Panc1 (cell line): ENCODE data around the gene MPZL1. TPM values are rescaled to one million over a fixed set of nuclear protein-coding genes. Genes with fewer than 3 reads are reported as not detected.

ENCODE experiments used
- ATAC-seq: fragments of 200-7000 bp; cut with Tn5 transposase; 2 replicates; pipeline ENCODE4 v1.9.1; 2020; ENCODE audit warnings: mild to moderate bottlenecking, moderate library complexity
- BruUV-seq: library from RNA; stranded (reverse); fragments of 400-500 nt; replicated peaks from 2 replicates; lab custom pipeline; 2021; lab: Mats Ljungman, UMichigan
- CTCF ChIA-PET: fragments of 300-600 bp; sonication (Branson Sonifier 250); formaldehyde crosslinking; loops from one replicate; lab custom pipeline; 2022; ENCODE audit warnings: antibody characterized with exemption; lab: Charles Lee
- POLR2A ChIA-PET: fragments of 300-600 bp; sonication (Branson Sonifier 250); formaldehyde crosslinking; loops from one replicate; lab custom pipeline; 2022; ENCODE audit warnings: antibody characterized with exemption; lab: Charles Lee
- DNase-seq: peaks from one replicate; pipeline ENCODE4 v3.0.0-alpha.2; 2010; ENCODE audit warnings: low read depth, low spot score
- H3K27ac ChIP-seq: 2 replicates; pipeline ENCODE4 v1.5.1; 2011; ENCODE audit warnings: mild to moderate bottlenecking, low read length, inconsistent platforms
- H3K27me3 ChIP-seq: fragments of 200-500 bp; sonication (Bioruptor generic); 2 replicates; pipeline ENCODE4 v1.6.0; 2014; ENCODE audit warnings: low read length, inconsistent platforms; ENCODE audit not compliant: control insufficient read depth, insufficient read depth
- H3K36me3 ChIP-seq: fragments of 200-500 bp; sonication (Bioruptor generic); 2 replicates; pipeline ENCODE4 v1.5.1; 2014; ENCODE audit warnings: inconsistent platforms, mild to moderate bottlenecking, low read length, moderate library complexity; ENCODE audit not compliant: control insufficient read depth, insufficient read depth
- H3K4me1 ChIP-seq: 2 replicates; pipeline ENCODE4 v1.5.1; 2011; ENCODE audit warnings: inconsistent platforms, mild to moderate bottlenecking, low read length, moderate library complexity; ENCODE audit not compliant: control insufficient read depth, insufficient read depth
- H3K4me3 ChIP-seq, 2 experiments: 2 replicates each; pipeline ENCODE4 v1.5.1; 2011 to 2012; ENCODE audit warnings: low read depth in 2 of 2, low read length in 2 of 2, mild to moderate bottlenecking in 2 of 2, inconsistent platforms in 1 of 2, moderate library complexity in 1 of 2
- H3K9me3 ChIP-seq: fragments of 200-500 bp; sonication (Bioruptor generic); 2 replicates; pipeline ENCODE4 v1.5.1; 2014; ENCODE audit warnings: low read depth, mild to moderate bottlenecking, inconsistent platforms, low read length, moderate library complexity; ENCODE audit not compliant: control insufficient read depth, insufficient read depth
- POLR2AphosphoS5 ChIP-seq: IDR thresholded peaks from 2 replicates; pipeline ENCODE4 v1.6.1; 2012; ENCODE audit warnings: mild to moderate bottlenecking, low read depth, low read length, moderate library complexity
- SIN3A ChIP-seq: IDR thresholded peaks from 2 replicates; pipeline ENCODE4 v1.6.1; 2012; ENCODE audit warnings: low read depth, mild to moderate bottlenecking, low read length, moderate library complexity, borderline replicate concordance; ENCODE audit not compliant: insufficient read depth
- TCF7L2 ChIP-seq: IDR thresholded peaks from 2 replicates; pipeline ENCODE4 v1.6.1; 2011; ENCODE audit warnings: mild to moderate bottlenecking, low read depth, low read length, inconsistent platforms
- in situ Hi-C: cut with HindIII; loops from 2 replicates; pipeline ENCODE4 v1.10.0; 2016; ENCODE audit warnings: low sequenced_read_pairs, low pct_unique_long_range_greater_than_20kb
- intact Hi-C: fragments of 100-400 bp; cut with micrococcal nuclease; formaldehyde crosslinking; loops from one replicate; pipeline ENCODE4 v1.10.0; 2022; ENCODE audit not compliant: unreplicated experiment
- total RNA-seq: library from RNA; stranded (reverse); gene quantifications from one replicate; pipeline ENCODE4 v1.2.1, GENCODE V29; 2021; ENCODE audit not compliant: unreplicated experiment
- TF ChIP-seq, protein P1 (sequence below), 2 experiments: IDR thresholded peaks; 2 replicates each; pipeline ENCODE4 v1.6.1; 2011 to 2012; ENCODE audit warnings: low read depth in 2 of 2, control low read depth in 1 of 2, low read length in 1 of 2, mild to moderate bottlenecking in 1 of 2, moderate library complexity in 1 of 2; ENCODE audit not compliant: insufficient read depth in 1 of 2
- TF ChIP-seq, protein P2 (sequence below): fragments of 450-650 bp; IDR thresholded peaks from 2 replicates; pipeline ENCODE4 v1.5.1; 2017; ENCODE audit warnings: mild to moderate bottlenecking

MPZL1 gene
- total RNA-seq, 1 experiment from 2014 or later = 72.0 TPM

DNA sequence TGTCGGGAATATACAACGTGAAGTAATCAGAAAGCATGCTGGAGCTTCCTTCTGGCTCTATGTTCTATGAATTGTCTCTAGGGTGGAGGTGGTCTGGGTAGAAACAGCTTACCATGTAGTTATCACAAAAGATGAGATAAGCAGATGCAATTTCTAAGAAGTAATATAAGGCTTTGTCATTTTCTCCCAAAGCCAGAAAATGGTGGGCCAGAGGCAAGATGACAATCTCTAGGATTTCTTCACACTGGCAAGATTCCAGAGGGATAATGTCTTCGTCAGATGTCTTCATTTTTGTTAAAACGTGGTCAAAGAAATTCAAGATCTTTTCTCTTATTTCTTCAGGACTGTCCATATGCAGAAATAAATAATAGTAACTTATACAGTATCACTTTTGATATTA, 114.4 kb downstream of the MPZL1 start:
- Histone ChIP-seq H3K4me3 (no peak overlapping the region), H3K4me1 (no peaks in the 10 kb centered on the region), H3K27ac (no peak overlapping the region), H3K9me3 (no peaks in the 10 kb centered on the region), H3K36me3 (no peaks in the 10 kb centered on the region), H3K27me3 (peaks cover 4% of the 10 kb centered on the region)
- no peak for TF ChIP-seq POLR2AphosphoS5
- TF ChIP-seq, protein P1, sequence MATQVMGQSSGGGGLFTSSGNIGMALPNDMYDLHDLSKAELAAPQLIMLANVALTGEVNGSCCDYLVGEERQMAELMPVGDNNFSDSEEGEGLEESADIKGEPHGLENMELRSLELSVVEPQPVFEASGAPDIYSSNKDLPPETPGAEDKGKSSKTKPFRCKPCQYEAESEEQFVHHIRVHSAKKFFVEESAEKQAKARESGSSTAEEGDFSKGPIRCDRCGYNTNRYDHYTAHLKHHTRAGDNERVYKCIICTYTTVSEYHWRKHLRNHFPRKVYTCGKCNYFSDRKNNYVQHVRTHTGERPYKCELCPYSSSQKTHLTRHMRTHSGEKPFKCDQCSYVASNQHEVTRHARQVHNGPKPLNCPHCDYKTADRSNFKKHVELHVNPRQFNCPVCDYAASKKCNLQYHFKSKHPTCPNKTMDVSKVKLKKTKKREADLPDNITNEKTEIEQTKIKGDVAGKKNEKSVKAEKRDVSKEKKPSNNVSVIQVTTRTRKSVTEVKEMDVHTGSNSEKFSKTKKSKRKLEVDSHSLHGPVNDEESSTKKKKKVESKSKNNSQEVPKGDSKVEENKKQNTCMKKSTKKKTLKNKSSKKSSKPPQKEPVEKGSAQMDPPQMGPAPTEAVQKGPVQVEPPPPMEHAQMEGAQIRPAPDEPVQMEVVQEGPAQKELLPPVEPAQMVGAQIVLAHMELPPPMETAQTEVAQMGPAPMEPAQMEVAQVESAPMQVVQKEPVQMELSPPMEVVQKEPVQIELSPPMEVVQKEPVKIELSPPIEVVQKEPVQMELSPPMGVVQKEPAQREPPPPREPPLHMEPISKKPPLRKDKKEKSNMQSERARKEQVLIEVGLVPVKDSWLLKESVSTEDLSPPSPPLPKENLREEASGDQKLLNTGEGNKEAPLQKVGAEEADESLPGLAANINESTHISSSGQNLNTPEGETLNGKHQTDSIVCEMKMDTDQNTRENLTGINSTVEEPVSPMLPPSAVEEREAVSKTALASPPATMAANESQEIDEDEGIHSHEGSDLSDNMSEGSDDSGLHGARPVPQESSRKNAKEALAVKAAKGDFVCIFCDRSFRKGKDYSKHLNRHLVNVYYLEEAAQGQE (IDR thresholded peaks at IDR 0.05; ENCODE audit: insufficient read depth in 1 of 2, low read depth in 2 of 2, low read length in 1 of 2) = no peak
- DNase-seq = no peak
- BruUV-seq = no TSS peak
- in situ Hi-C loops (no loop called here), intact Hi-C loops (no loop called here)
- ATAC-seq = no peak
- CTCF ChIA-PET = no interaction called here
- POLR2A ChIA-PET = no interaction called here

DNA sequence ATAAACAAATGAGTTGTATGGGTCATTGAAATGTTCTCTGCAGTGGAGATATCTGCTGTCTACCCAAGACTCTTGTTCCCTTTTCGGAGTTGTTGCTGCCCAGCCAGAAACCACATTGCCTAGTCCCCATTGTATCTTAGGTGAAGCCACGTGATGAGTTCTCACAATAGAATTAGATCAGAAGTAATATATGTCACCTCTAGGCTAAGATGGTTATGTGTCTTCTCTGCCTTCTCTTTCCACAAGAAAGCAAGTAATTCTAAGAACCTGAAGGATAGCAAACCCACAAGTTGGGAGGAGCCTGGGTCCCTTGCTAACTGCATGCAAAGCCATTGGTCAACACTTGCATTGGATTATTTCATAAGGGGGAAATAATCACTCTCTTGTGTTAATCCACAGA, 115.5 kb downstream of the MPZL1 start:
- TF ChIP-seq SIN3A (no peak), POLR2AphosphoS5 (no peak), TCF7L2 (no peak)
- TF ChIP-seq, protein P2, sequence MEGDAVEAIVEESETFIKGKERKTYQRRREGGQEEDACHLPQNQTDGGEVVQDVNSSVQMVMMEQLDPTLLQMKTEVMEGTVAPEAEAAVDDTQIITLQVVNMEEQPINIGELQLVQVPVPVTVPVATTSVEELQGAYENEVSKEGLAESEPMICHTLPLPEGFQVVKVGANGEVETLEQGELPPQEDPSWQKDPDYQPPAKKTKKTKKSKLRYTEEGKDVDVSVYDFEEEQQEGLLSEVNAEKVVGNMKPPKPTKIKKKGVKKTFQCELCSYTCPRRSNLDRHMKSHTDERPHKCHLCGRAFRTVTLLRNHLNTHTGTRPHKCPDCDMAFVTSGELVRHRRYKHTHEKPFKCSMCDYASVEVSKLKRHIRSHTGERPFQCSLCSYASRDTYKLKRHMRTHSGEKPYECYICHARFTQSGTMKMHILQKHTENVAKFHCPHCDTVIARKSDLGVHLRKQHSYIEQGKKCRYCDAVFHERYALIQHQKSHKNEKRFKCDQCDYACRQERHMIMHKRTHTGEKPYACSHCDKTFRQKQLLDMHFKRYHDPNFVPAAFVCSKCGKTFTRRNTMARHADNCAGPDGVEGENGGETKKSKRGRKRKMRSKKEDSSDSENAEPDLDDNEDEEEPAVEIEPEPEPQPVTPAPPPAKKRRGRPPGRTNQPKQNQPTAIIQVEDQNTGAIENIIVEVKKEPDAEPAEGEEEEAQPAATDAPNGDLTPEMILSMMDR = no peak
- TF ChIP-seq, protein P1 (IDR thresholded peaks at IDR 0.05; ENCODE audit: insufficient read depth in 1 of 2, low read depth in 2 of 2, low read length in 1 of 2) = no peak
- POLR2A ChIA-PET = no interaction called here
- CTCF ChIA-PET = no interaction called here
- intact Hi-C loops (no loop called here), in situ Hi-C loops (no loop called here)
- Histone ChIP-seq H3K9me3 (no peaks in the 10 kb centered on the region), H3K36me3 (no peaks in the 10 kb centered on the region), H3K27me3 (peaks cover 4% of the 10 kb centered on the region), H3K27ac (no peak overlapping the region), H3K4me1 (no peaks in the 10 kb centered on the region), H3K4me3 (no peak overlapping the region)
- no TSS peak for BruUV-seq
- no peak for ATAC-seq
- no peak for DNase-seq
